HG02943 (cell line): Measurements from ENCODE around the gene UGT1A1.

Experiments used
- ATAC-seq: cut with Tn5 transposase; IDR thresholded peaks from one replicate; pipeline ENCODE4 v1.9.1; 2021; ENCODE audit warnings: mild to moderate bottlenecking, low read depth, moderate library complexity; ENCODE audit not compliant: unreplicated experiment

The UGT1A1 gene

GRCh38 chr2:233814056-233814835 is 54.2 kb downstream of the UGT1A1 start:
- ATAC-seq: no peak

GRCh38 chr2:233815861-233816260 is 55.8 kb downstream of the UGT1A1 start:
- no peak for ATAC-seq

- no peak for ATAC-seq
These were observed 56.3 kb downstream of the UGT1A1 start for GRCh38 chr2:233816334-233816733.

GRCh38 chr2:233816771-233817170 is 56.7 kb downstream of the UGT1A1 start:
- no peak for ATAC-seq

- ATAC-seq: no peak
These were observed 57.4 kb downstream of the UGT1A1 start for GRCh38 chr2:233817361-233817911.

- ATAC-seq: no peak
These were observed 58.0 kb downstream of the UGT1A1 start for GRCh38 chr2:233817995-233818638.

- ATAC-seq: no peak
These were observed 58.9 kb downstream of the UGT1A1 start for GRCh38 chr2:233818639-233819621.

GRCh38 chr2:233819884-233820773 is 60.1 kb downstream of the UGT1A1 start:
- ATAC-seq: no peak

GRCh38 chr2:233820774-233821105 is 60.7 kb downstream of the UGT1A1 start:
- no peak for ATAC-seq

- no peak for ATAC-seq
These were observed 61.1 kb downstream of the UGT1A1 start for GRCh38 chr2:233821196-233821595.

GRCh38 chr2:233821709-233822100 is 61.6 kb downstream of the UGT1A1 start:
- ATAC-seq: no peak

GRCh38 chr2:233822101-233822771 is 62.2 kb downstream of the UGT1A1 start:
- ATAC-seq: no peak
